ENCODE data around the gene MYO18A.

DNA sequence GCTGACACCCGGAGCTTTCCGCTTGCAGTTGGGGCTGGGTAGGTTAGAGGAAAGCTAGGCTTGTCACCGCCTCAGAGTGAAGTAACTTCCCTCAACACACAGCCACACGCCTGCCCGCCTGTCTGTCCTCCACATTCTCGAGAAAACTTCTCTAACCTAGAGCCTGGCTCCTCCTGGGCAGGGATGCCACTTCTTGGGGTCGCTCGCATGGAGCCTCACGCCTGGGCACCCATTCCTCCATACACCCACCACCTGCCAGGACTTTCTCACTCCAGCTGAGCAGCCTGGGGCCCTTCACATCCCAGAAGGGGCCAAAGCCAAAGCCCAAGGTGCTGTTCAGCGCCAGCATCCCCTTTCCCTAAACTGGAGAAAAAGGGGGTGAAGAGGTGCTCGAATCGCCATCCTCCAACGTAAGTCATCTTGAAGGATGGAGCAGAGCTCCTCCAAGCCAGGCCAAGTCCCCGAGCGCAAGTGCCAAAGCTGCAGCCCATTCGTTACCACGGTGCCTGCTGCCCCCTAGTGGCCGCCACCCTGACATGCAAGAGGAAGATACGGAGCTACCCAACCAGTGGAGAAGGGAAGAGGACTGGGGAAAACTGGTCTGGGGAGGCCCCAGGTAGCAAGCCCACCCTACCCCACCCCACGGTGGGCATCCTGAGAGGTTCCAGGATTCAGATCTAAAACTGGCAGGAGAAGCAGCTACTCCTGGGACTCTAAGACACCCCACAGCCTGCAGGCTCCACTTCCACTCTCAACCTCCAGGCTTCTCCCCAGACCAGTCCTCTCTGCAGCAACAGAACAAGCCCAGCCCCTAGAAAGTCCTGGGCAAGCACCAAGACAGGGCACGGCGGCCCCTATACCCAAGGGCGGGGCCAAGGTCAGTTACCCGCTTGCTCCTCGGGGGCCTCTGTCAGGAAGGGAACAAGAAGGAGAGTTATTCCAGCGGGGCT lies 63.1 kb downstream of the MYO18A start:
- TF ChIP-seq POLR2A (IDR thresholded peaks at IDR 0.05): no peak
- TF ChIP-seq, protein P1, sequence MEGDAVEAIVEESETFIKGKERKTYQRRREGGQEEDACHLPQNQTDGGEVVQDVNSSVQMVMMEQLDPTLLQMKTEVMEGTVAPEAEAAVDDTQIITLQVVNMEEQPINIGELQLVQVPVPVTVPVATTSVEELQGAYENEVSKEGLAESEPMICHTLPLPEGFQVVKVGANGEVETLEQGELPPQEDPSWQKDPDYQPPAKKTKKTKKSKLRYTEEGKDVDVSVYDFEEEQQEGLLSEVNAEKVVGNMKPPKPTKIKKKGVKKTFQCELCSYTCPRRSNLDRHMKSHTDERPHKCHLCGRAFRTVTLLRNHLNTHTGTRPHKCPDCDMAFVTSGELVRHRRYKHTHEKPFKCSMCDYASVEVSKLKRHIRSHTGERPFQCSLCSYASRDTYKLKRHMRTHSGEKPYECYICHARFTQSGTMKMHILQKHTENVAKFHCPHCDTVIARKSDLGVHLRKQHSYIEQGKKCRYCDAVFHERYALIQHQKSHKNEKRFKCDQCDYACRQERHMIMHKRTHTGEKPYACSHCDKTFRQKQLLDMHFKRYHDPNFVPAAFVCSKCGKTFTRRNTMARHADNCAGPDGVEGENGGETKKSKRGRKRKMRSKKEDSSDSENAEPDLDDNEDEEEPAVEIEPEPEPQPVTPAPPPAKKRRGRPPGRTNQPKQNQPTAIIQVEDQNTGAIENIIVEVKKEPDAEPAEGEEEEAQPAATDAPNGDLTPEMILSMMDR (IDR thresholded peaks at IDR 0.05 in 4 of 5, conservative IDR thresholded peaks at IDR 0.05 in 1 of 5): peak; percentile 78 to 94 (median 91)

Measured in gastrocnemius medialis (tissue), 4 donors.